HFFc6 (cell line): Measurements from ENCODE around the gene GRIK1. TPM values are rescaled to one million over a fixed set of nuclear protein-coding genes. Genes with fewer than 3 reads are reported as not detected.

Source experiments
- DNase-seq: peaks from one replicate; pipeline ENCODE4 v3.0.0-alpha.2; 2018
- H3K27ac Mint-ChIP-seq: 2 replicates; pipeline ENCODE4 v1.8.0; 2020; ENCODE audit warnings: mild to moderate bottlenecking, mixed read lengths
- H3K27me3 Mint-ChIP-seq: 2 replicates; pipeline ENCODE4 v1.8.0; 2021; ENCODE audit warnings: mild to moderate bottlenecking, moderate library complexity, mixed read lengths; ENCODE audit not compliant: insufficient read depth
- H3K36me3 Mint-ChIP-seq: 2 replicates; pipeline ENCODE4 v1.8.0; 2021; ENCODE audit warnings: low read depth, mixed read lengths
- H3K4me1 Mint-ChIP-seq: 2 replicates; pipeline ENCODE4 v1.8.0; 2020; ENCODE audit warnings: low read depth, mixed read lengths
- H3K4me3 Mint-ChIP-seq: 2 replicates; pipeline ENCODE4 v1.8.0; 2020; ENCODE audit warnings: mild to moderate bottlenecking, moderate library complexity, mixed read lengths
- H3K9me3 Mint-ChIP-seq: 2 replicates; pipeline ENCODE4 v1.8.0; 2020; ENCODE audit warnings: mild to moderate bottlenecking, mixed read lengths
- total RNA-seq, 6 experiments: library from RNA; stranded (reverse); fragmentation: NEBNext Ultra II Directional; extraction: Animal tissue kit (Norgen Biotek cat#: 25700); gene quantifications; 2 replicates in 1 of 6; 3 replicates in 5 of 6; pipeline ENCODE4 v1.2.3, GENCODE V29; 2021
- TF ChIP-seq, protein P1 (sequence below): fragments of 200-600 bp; sonication (generic); IDR thresholded peaks from 2 replicates; pipeline ENCODE4 v1.5.0; 2021; ENCODE audit warnings: antibody characterized with exemption, mild to moderate bottlenecking

GRIK1 gene
- total RNA-seq, 6 experiments from 2014 or later: not detected

GRCh38 chr21:29633756-29634155 is 306.0 kb downstream of the GRIK1 start:
- Mint-ChIP-seq H3K9me3 (no peaks in the 10 kb centered on the region), H3K4me3 (no peak overlapping the region), H3K4me1 (no peaks in the 10 kb centered on the region), H3K36me3 (no peaks in the 10 kb centered on the region), H3K27ac (no peak overlapping the region), H3K27me3 (peaks cover 2% of the 10 kb centered on the region; the same call in 1 of the 2 replicates)
- DNase-seq: no peak
- TF ChIP-seq, protein P1, sequence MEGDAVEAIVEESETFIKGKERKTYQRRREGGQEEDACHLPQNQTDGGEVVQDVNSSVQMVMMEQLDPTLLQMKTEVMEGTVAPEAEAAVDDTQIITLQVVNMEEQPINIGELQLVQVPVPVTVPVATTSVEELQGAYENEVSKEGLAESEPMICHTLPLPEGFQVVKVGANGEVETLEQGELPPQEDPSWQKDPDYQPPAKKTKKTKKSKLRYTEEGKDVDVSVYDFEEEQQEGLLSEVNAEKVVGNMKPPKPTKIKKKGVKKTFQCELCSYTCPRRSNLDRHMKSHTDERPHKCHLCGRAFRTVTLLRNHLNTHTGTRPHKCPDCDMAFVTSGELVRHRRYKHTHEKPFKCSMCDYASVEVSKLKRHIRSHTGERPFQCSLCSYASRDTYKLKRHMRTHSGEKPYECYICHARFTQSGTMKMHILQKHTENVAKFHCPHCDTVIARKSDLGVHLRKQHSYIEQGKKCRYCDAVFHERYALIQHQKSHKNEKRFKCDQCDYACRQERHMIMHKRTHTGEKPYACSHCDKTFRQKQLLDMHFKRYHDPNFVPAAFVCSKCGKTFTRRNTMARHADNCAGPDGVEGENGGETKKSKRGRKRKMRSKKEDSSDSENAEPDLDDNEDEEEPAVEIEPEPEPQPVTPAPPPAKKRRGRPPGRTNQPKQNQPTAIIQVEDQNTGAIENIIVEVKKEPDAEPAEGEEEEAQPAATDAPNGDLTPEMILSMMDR: no peak

GRCh38 chr21:29630441-29630840 is 309.4 kb downstream of the GRIK1 start:
- TF ChIP-seq, protein P1: no peak
- DNase-seq: no peak
- Mint-ChIP-seq H3K4me3 (no peak overlapping the region), H3K4me1 (no peaks in the 10 kb centered on the region), H3K9me3 (no peaks in the 10 kb centered on the region), H3K27ac (no peak overlapping the region), H3K36me3 (no peaks in the 10 kb centered on the region), H3K27me3 (peaks cover 2% of the 10 kb centered on the region; the same call in 1 of the 2 replicates)

DNA sequence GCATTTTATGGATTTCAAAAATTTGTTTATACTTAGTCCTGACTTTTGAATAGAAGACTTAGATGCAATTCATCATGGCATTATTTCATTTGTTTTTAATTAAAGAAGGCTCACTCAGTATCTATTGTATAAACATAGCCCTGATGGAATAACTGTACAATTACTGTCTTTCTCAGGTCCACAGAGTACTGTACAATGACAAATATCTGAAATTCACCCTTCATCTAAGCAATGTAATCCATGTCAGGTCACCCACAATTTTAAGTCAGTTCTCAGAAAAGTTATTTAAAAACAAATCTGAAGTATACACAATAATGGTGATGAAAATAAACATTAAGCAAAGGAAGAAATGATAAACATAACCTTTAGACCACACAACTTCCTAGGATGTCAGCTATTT is 311.9 kb downstream of the GRIK1 start:
- peaks cover 2% of the 10 kb centered on the region; the same call in 1 of the 2 replicates for H3K27me3 Mint-ChIP-seq
- no peaks in the 10 kb centered on the region for H3K9me3 Mint-ChIP-seq
- H3K4me1 Mint-ChIP-seq: no peaks in the 10 kb centered on the region
- no peaks in the 10 kb centered on the region for H3K36me3 Mint-ChIP-seq
- DNase-seq: no peak
- no peak overlapping the region for H3K27ac Mint-ChIP-seq
- TF ChIP-seq, protein P1: no peak
- no peak overlapping the region for H3K4me3 Mint-ChIP-seq

GRCh38 chr21:29626801-29627470 is 312.9 kb downstream of the GRIK1 start:
- no peaks in the 10 kb centered on the region for H3K9me3 Mint-ChIP-seq
- no peak for DNase-seq
- H3K4me1 Mint-ChIP-seq: no peaks in the 10 kb centered on the region
- H3K27me3 Mint-ChIP-seq: no peaks in the 10 kb centered on the region
- TF ChIP-seq, protein P1: no peak
- H3K27ac Mint-ChIP-seq: no peak overlapping the region
- H3K4me3 Mint-ChIP-seq: no peak overlapping the region
- no peaks in the 10 kb centered on the region for H3K36me3 Mint-ChIP-seq

- Mint-ChIP-seq H3K4me1 (no peaks in the 10 kb centered on the region), H3K27me3 (no peaks in the 10 kb centered on the region), H3K4me3 (no peak overlapping the region), H3K27ac (no peak overlapping the region), H3K36me3 (no peaks in the 10 kb centered on the region), H3K9me3 (no peaks in the 10 kb centered on the region)
- DNase-seq: no peak
- TF ChIP-seq, protein P1: no peak
Observed at GRCh38 chr21:29625990-29626389, 313.8 kb downstream of the GRIK1 start.
